ENCODE results near the gene ADAMTSL1.

ADAMTSL1 gene

DNA sequence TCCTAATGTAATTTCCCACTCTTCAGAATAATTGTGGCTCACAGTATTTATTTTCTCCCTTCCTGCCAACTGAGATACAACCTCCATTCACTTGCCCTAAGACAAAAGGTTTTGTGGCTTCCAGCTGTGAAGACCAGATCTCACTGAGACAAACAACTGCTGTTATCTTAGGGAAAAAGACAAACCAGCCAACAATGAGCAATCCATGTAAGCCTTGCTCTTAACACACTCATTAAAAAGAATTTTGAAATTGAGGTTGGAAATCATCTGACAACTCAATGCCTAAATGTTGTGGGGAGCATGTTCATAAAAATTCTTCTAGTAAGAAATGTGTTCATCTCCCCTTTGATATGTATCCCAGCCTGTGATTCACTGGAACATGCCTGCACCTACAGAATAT lies 132.9 kb downstream of the ADAMTSL1 start:
- no peak for DNase-seq (ENCODE audit: low read depth in 2 of 2)

DNA sequence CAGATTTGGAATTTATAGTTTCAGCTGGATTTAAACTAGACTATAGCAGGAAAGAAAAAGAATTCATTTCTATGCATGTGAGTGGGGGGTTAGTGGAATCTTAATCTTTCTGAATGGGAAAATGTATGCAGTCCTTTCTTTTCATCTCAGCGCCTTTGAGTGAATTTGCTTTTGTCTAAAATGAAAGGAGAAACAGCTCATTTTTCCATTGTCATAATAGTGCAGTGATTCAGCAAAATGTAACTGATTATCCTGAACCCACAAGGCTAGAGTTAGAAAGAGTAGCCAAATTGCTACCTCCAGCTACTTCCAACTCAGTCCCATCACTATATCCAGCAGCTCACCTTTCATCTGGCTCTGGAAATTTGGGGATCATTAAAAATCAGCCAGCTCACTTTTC lies 134.4 kb downstream of the ADAMTSL1 start:
- no peak for DNase-seq (ENCODE audit: low read depth in 2 of 2)

GRCh38 chr9:18610956-18611355 lies 137.0 kb downstream of the ADAMTSL1 start:
- DNase-seq (ENCODE audit: low read depth in 2 of 2), result no peak

GRCh38 chr9:18611971-18612370 lies 138.0 kb downstream of the ADAMTSL1 start:
- DNase-seq (ENCODE audit: low read depth in 2 of 2), result no peak

DNA sequence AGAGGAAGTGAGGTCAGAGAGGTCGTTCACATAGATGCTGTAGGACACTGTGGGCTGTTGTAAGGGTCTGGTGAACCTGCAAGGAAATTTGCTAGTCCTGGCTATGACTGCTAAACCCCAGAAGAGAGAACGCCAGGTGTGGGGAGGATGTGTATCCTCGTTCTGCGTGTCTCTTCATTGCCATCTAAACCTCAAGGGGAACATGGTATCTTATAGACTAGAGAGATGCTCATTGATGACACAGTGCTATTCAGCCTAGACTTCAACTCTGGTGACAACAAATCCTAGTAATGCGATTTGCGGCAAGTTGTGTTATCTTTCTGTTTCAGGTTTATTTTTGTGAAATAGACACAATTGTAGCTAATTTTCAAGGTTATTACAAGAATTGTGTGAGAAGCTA lies 140.2 kb downstream of the ADAMTSL1 start:
- no peak for DNase-seq (ENCODE audit: low read depth in 2 of 2)

GRCh38 chr9:18614651-18615050 lies 140.7 kb downstream of the ADAMTSL1 start:
- DNase-seq (ENCODE audit: low read depth in 2 of 2), result no peak

GRCh38 chr9:18616976-18617375 lies 143.0 kb downstream of the ADAMTSL1 start:
- DNase-seq (ENCODE audit: low read depth in 2 of 2), result no peak

GRCh38 chr9:18617759-18618158 lies 143.8 kb downstream of the ADAMTSL1 start:
- no peak for DNase-seq (ENCODE audit: low read depth in 2 of 2)

DNA sequence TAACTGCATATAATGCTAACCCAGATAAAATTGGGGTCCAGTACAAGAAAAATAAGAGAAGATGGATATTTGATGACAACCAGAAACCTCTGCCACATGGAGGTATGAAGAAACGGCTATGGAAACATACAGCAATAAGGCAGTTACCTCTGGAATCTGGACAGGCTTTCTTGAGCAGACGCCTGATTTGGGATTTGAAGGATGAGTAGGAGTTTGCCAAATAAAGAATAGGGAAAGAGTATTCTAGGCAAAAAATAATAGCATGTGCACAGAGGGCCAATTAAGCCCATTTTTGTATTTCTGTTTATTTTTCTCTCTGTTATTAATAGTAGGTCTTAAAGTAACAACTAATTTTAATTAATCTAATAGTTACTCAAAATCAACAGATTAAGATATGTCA lies 144.9 kb downstream of the ADAMTSL1 start:
- DNase-seq (ENCODE audit: low read depth in 2 of 2), result no peak

- DNase-seq (ENCODE audit: low read depth in 2 of 2), result no peak
Observed at GRCh38 chr9:18622186-18622836, 148.4 kb downstream of the ADAMTSL1 start.

GRCh38 chr9:18623221-18624079 lies 149.5 kb downstream of the ADAMTSL1 start:
- DNase-seq (ENCODE audit: low read depth in 2 of 2), result no peak

DNA sequence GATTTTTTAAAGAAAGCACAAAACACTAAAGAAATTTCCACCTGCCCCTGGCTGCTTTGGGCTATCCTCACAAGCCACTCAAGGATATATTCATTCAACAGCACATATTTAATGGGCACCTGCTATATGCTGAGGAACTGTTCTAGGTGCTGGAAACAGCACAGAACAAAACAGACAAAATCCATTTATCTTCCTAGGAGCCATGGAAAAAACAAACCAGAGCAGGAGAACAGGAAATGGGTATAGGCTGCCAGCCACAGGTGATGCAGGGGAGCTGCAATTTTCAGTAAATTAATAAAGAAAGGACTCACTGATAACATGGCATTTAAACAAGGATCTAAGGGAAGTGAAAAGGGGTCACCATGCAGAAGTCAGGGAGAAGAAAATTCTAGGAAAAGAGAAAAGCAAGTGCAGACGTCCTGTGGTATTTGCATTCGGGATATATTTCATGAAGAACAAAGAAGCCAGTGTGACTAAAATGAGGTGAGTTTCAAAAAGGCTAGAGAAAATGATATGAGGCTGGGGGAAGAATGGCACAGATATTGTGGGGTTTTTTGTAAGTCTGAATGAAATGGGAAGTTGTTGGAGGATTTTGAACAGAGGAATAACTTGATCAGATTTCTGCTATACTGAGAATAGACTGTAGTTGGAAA lies 152.2 kb downstream of the ADAMTSL1 start:
- DNase-seq (ENCODE audit: low read depth in 2 of 2), result no peak

DNA sequence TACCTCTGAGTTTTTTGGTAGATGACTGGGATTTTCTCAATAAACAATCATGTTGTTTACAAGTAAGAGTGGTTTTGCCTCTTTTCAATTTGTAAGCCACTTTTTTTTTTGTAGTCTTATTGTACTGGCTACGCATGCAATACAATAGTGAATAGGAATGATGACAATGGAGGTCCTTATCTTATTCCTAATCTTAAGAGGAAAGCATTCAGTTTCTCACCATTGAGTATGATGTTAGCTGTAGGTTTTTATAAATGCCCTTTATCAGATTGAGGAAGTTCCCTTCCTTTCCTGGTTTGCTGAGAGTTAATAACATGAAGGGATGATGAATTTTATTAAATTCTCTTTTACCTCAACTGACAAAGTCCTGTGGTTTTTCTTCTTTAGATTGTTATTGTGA lies 155.2 kb downstream of the ADAMTSL1 start:
- DNase-seq (ENCODE audit: low read depth in 2 of 2), result no peak

DNA sequence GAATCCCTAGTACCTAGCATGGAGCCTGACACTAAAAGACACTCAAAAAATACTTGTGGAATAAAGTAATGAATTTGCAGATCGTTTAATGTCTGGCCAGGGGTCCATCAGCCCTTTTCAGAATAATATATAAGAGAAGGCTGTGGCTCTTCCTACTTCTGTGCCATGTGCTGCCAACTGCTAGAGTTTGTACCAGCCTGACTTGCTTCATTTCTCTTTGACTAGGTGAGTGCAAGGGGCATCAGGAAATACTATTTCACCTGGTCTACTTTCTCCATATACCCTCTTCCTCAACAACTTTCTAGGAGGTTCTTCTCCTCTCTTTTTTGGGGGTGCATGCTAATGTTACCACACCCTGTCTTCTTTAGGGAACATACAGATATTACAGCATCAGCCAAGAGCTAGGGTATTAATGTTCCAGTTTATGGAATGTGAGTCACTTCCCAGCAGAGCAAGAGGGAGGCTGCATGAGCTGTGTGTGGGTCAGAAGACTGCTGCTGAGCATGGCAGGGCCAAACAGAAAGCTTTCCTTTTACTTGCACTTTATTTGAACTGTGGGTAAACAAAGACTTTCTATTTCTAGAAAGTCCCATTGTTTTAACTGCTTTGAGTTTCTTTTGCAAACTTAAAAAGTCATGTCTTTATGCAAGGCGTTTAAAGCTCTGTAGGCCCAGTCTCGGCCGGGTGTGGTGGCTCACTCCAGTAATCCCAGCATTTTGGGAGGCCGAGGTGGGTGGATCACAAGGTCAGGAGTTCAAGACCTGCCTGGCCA lies 158.9 kb downstream of the ADAMTSL1 start:
- no peak for DNase-seq (ENCODE audit: low read depth in 2 of 2)

- no peak for DNase-seq (ENCODE audit: low read depth in 2 of 2)
Observed at GRCh38 chr9:18636781-18637180, 162.8 kb downstream of the ADAMTSL1 start.

DNA sequence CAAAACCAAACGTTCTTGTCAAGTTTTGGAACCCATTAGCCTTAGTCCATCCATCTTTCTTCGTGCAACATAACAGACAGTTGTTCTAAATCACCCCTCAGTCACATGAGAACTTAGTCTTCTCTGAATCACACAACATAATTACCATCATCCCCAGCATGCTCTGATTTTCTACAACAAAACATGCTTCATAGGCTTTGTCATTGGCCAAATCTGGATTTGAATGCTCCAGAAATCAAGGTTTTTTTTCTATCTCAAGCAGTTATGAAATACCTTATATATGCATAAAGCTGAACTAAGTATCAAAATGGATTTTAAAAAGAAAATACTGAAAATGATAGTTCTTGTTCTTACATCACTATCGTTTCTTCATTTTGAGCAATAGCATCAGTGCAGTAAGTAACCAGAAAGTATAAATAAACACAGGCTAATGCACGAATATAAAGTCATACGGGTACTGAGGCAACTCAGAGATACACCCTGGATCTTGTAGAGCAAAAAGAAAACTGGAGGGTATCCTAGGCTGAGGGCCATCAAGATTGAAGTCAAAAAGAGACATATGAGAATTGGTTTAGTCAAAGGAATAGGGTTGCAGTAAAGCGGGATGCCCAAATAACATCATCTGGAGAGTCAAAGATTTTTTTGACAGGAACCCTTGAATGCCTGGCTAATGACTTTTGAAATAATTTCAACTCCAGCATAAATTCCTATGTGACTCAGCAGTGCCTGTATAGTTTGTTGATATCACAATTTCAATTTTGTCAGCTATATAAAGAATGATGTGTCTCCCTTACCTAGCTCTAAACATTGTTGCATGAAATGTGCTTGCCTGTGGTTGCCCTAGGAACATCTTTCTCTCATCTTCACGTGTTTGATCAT lies 164.7 kb downstream of the ADAMTSL1 start:
- no peak for DNase-seq (ENCODE audit: low read depth in 2 of 2)

DNA sequence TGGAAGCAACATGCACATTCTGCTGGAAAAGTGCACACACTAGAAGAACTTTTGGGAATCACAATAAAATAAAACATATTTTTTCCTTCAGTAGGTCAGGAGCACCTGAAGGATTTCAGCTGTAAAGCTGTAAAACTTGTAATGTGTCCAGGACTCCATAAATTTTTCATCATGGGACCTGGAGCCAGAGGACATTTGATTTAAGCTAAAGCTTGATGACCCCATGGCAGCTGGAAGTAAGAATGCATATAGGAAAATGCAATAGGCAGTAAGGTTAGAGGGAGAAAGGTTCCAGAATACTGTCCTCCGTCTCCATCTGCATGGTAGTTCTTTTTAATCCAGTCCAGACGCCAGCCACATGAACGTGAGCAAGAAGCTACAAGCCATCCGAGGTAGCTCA lies 166.0 kb downstream of the ADAMTSL1 start:
- no peak for DNase-seq (ENCODE audit: low read depth in 2 of 2)

DNA sequence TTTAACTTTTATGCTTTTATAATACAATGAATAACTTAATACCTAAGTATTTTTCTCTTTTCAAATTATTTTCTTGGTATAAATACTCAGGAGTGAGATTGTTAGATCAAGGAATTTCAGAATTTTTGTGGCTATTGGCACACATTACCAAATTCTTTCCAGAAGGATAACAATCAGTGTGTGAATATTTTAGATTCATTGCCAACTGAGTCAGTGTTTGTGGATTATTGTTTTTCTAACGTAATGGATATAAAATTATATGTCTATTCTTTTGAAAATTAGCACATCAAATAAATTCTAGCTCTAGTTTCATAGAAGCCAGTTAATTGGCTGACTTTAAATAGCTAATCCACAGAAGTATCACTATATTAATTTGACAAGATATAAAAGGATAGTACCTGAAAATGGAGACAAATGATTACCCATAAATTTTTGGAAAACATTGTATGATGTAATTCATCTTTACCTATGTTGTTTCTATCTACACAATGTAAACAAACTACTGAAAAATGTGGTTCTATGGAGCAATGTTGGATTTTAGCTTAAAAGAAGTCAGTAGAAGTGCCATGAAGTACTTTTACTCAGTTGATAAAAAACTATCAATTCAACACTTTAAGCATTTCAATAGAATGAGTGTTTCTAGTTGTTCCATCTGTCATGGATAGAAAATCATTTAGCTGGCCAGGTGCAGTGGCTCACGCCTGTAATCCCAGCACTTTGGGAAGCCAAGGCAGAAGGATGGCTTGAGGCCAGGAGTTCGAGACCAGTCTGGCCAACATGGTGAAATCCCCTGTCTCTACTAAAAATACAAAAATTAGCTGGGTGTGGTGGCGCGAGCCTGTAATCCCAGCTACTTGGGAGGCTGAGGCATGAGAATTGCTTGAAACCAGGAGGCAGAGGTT lies 185.1 kb downstream of the ADAMTSL1 start:
- no peak for DNase-seq (ENCODE audit: low read depth in 2 of 2)

DNA sequence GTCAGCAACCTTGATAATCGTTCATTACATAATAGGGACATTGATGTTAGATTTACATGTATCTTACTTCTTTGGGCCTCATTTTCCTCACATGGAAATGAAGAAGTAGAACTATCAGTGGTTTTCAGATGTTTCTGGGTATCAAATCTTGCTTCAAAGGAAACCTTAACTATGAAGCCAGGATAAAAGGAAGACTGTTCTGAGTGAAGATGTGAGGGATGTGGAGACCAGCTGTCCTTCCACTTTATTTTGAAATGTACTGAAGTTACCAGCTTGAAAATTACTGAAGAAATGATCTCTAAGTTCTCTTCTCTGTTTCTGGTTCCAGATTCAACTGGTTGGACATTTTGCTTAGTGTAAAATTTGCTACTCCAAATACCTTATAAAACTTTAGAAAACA lies 186.0 kb downstream of the ADAMTSL1 start:
- DNase-seq (ENCODE audit: low read depth in 2 of 2), result no peak

DNA sequence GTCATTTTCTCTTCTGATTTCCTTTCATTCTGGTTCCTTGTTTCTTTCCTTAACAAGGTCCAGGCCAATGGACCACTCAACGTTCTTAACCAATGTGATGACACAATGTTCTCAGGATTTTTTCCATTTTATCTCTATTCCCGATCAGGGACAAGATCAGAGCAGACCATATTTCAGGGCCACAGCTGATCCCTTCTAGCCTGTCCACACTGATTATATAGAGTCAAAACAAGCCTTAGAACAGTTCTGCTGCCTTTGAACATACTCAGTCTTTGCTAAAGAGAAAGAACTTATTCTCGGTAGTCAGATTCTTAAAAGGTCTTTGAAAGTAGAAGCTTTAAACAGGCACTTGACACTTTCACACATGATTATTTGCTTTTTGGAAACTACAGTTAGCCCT lies 188.4 kb downstream of the ADAMTSL1 start:
- no peak for DNase-seq (ENCODE audit: low read depth in 2 of 2)
